ENCODE measurements around the gene CEP295NL.

CEP295NL gene

GRCh38 chr17:78920528-78920927 is 17.5 kb upstream of the CEP295NL start:
- H3K4me2 ChIP-seq (ENCODE audit: low read depth, low read length): no peak overlapping the region
- H3K27ac ChIP-seq (ENCODE audit: low read length): no peak overlapping the region
- H3K36me3 ChIP-seq (replicated peaks; ENCODE audit: insufficient read depth, low read length): no peaks in the 10 kb centered on the region
- H3K9me2 ChIP-seq (replicated peaks; ENCODE audit: insufficient read depth, low read length): no peaks in the 10 kb centered on the region
- peaks cover 12% of the 10 kb centered on the region for H3F3A ChIP-seq (ENCODE audit: insufficient read depth, low read length)
- H3K27me3 ChIP-seq (replicated peaks; ENCODE audit: insufficient read depth, low read length): no peaks in the 10 kb centered on the region
- no peak for TF ChIP-seq EZH2 (optimal IDR thresholded peaks at IDR 0.05; ENCODE audit: low read depth, low read length)
- TF ChIP-seq EZH2phosphoT487 (IDR thresholded peaks at IDR 0.05; ENCODE audit: low read length): no peak
- no peak for TF ChIP-seq CTCF (IDR thresholded peaks at IDR 0.05; ENCODE audit: low read length)
- peaks cover 90% of the 10 kb centered on the region for H3K79me2 ChIP-seq (ENCODE audit: low read length)
- H3K4me1 ChIP-seq (ENCODE audit: low read length): peaks cover 13% of the 10 kb centered on the region
- H4K20me1 ChIP-seq (ENCODE audit: insufficient read depth, low read length): peaks cover 17% of the 10 kb centered on the region
- H3K4me3 ChIP-seq (ENCODE audit: low read length): no peak overlapping the region
- no peak overlapping the region for H2AFZ ChIP-seq (ENCODE audit: low read length)
- no peak overlapping the region for H3K9ac ChIP-seq (ENCODE audit: low read length)
- DNase-seq: no peak
- no peaks in the 10 kb centered on the region for H3K9me3 ChIP-seq (replicated peaks; ENCODE audit: insufficient read depth, low read length)

GRCh38 chr17:78919861-78920450 is 17.0 kb upstream of the CEP295NL start:
- peaks cover 12% of the 10 kb centered on the region for H3F3A ChIP-seq (ENCODE audit: insufficient read depth, low read length)
- no peak overlapping the region for H3K4me3 ChIP-seq (ENCODE audit: low read length)
- no peak overlapping the region for H3K27ac ChIP-seq (ENCODE audit: low read length)
- peaks cover 96% of the 10 kb centered on the region for H3K79me2 ChIP-seq (ENCODE audit: low read length)
- H4K20me1 ChIP-seq (ENCODE audit: insufficient read depth, low read length): peaks cover 17% of the 10 kb centered on the region
- H2AFZ ChIP-seq (ENCODE audit: low read length): no peak overlapping the region
- no peaks in the 10 kb centered on the region for H3K9me2 ChIP-seq (replicated peaks; ENCODE audit: insufficient read depth, low read length)
- no peak for TF ChIP-seq EZH2 (optimal IDR thresholded peaks at IDR 0.05; ENCODE audit: low read depth, low read length)
- TF ChIP-seq EZH2phosphoT487 (IDR thresholded peaks at IDR 0.05; ENCODE audit: low read length): no peak
- no peak for TF ChIP-seq CTCF (IDR thresholded peaks at IDR 0.05; ENCODE audit: low read length)
- no peak overlapping the region for H3K9ac ChIP-seq (ENCODE audit: low read length)
- H3K9me3 ChIP-seq (replicated peaks; ENCODE audit: insufficient read depth, low read length): no peaks in the 10 kb centered on the region
- H3K4me2 ChIP-seq (ENCODE audit: low read depth, low read length): no peak overlapping the region
- H3K36me3 ChIP-seq (replicated peaks; ENCODE audit: insufficient read depth, low read length): no peaks in the 10 kb centered on the region
- H3K27me3 ChIP-seq (replicated peaks; ENCODE audit: insufficient read depth, low read length): no peaks in the 10 kb centered on the region
- DNase-seq: no peak
- peaks cover 13% of the 10 kb centered on the region for H3K4me1 ChIP-seq (ENCODE audit: low read length)

- no peak overlapping the region for H3K4me2 ChIP-seq (ENCODE audit: low read depth, low read length)
- no peak overlapping the region for H3K27ac ChIP-seq (ENCODE audit: low read length)
- peaks cover 94% of the 10 kb centered on the region for H3K79me2 ChIP-seq (ENCODE audit: low read length)
- no peaks in the 10 kb centered on the region for H3K9me3 ChIP-seq (replicated peaks; ENCODE audit: insufficient read depth, low read length)
- DNase-seq: no peak
- no peaks in the 10 kb centered on the region for H3K36me3 ChIP-seq (replicated peaks; ENCODE audit: insufficient read depth, low read length)
- H2AFZ ChIP-seq (ENCODE audit: low read length): no peak overlapping the region
- no peak for TF ChIP-seq CTCF (IDR thresholded peaks at IDR 0.05; ENCODE audit: low read length)
- TF ChIP-seq EZH2 (optimal IDR thresholded peaks at IDR 0.05; ENCODE audit: low read depth, low read length): no peak
- no peak for TF ChIP-seq EZH2phosphoT487 (IDR thresholded peaks at IDR 0.05; ENCODE audit: low read length)
- H3K9me2 ChIP-seq (replicated peaks; ENCODE audit: insufficient read depth, low read length): no peaks in the 10 kb centered on the region
- peaks cover 9% of the 10 kb centered on the region for H3F3A ChIP-seq (ENCODE audit: insufficient read depth, low read length)
- peaks cover 17% of the 10 kb centered on the region for H4K20me1 ChIP-seq (ENCODE audit: insufficient read depth, low read length)
- no peaks in the 10 kb centered on the region for H3K27me3 ChIP-seq (replicated peaks; ENCODE audit: insufficient read depth, low read length)
- no peak overlapping the region for H3K4me3 ChIP-seq (ENCODE audit: low read length)
- no peak overlapping the region for H3K9ac ChIP-seq (ENCODE audit: low read length)
- peaks cover 13% of the 10 kb centered on the region for H3K4me1 ChIP-seq (ENCODE audit: low read length)
Observed at GRCh38 chr17:78918979-78919378, 16.0 kb upstream of the CEP295NL start.

All from MM.1S (cell line).